ENCODE measurements around the gene NR2F1.
A peak's percentile ranks its signal among the peaks of the same experiment; 100 is the strongest.

NR2F1 gene

DNA sequence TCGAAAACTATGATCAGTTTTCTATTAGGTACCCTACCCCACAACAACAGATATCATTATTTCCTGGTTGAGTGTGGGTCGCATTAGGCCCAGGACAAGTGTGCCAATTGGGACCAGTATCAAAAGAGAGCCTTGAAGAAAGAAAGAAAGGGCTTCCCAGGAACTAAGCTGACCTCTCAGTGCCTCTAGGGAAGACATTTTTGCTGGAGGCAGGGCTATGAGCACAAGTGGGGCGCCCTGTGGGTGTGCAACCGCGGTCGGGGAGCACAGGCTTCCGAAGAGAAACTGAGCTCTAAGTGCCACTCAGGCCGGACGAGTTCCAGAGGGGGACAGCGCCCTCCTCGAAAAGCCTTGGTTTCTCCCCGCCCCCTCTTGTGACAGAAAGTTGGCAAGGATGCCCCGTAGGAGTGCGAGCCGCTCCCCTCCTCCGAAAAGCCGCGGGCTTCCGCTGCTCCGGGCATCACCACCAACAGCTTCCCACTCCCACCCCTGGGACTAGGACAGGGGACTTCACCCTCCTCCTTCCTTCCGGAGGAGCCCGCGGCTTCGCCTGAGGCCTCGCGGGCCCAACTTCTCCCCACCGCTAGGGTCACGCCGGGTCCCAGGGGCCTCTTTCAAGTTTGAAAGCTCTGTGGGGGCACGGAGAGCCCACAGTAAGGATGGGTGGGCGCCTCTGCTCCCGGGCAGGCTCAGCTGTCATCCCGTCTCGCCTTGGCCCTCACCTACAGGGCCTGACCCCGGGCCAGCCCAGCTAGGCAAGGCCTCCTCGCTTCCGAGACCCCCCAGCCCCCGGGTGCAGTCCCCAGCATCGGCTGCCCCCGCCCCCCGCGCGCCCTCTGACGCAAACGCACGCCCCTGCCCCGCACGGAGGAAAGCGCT lies 4.0 kb upstream of the NR2F1 start:
- Histone ChIP-seq H3K4me1 (ENCODE audit: control insufficient read depth in 2 of 2, insufficient read depth in 2 of 2, low read length in 2 of 2) (peaks cover 14 to 22% of the 10 kb centered on the region in 2 donors), H3K27me3 (ENCODE audit: control insufficient read depth in 2 of 2, insufficient read depth in 2 of 2, low read length in 2 of 2) (peaks cover 46 to 51% of the 10 kb centered on the region in 2 donors), H3K36me3 (ENCODE audit: control insufficient read depth in 2 of 2, insufficient read depth in 2 of 2, low read length in 2 of 2) (no peaks in the 10 kb centered on the region), H3K4me3 (ENCODE audit: low read length in 2 of 2) (peak overlapping the region; percentile 41 to 59), H3K9ac (ENCODE audit: low read depth in 1 of 2, low read length in 2 of 2) (peak overlapping the region in 1 of 2 donors; percentile 22), H3K27ac (ENCODE audit: low read depth in 2 of 2, low read length in 2 of 2) (peak overlapping the region; percentile 71 to 72), H3K9me3 (ENCODE audit: control insufficient read depth in 2 of 2, low read length in 2 of 2) (no peaks in the 10 kb centered on the region)

DNA sequence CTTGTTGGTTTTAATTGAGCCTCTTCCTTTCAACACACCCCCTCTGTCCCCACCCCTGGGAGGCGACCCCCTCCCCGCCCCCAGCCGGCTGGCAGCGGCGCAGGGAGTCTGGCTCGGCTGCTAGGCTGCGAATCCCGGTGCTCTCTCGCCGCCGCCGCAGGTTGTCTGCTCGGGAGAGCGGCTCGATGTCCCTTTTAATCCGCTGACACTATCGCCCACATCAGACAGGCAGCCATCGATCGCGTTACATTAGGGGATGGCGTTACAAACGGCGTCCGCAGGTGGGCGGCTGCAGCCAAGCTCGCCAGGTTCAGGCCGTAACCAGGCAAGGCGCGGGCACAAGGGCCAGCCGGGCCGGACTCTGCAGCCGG lies 3.3 kb upstream of the NR2F1 start:
- H3K4me1 ChIP-seq (ENCODE audit: control insufficient read depth in 2 of 2, insufficient read depth in 2 of 2, low read length in 2 of 2), result peaks cover 14 to 22% of the 10 kb centered on the region in 2 donors
- peak overlapping the region; percentile 71 to 72 for H3K27ac ChIP-seq (ENCODE audit: low read depth in 2 of 2, low read length in 2 of 2)
- peaks cover 46 to 50% of the 10 kb centered on the region in 2 donors for H3K27me3 ChIP-seq (ENCODE audit: control insufficient read depth in 2 of 2, insufficient read depth in 2 of 2, low read length in 2 of 2)
- H3K4me3 ChIP-seq (ENCODE audit: low read length in 2 of 2), result peak overlapping the region; percentile 69 to 74
- H3K9ac ChIP-seq (ENCODE audit: low read depth in 1 of 2, low read length in 2 of 2), result peak overlapping the region in 1 of 2 donors; percentile 72
- no peaks in the 10 kb centered on the region for H3K36me3 ChIP-seq (ENCODE audit: control insufficient read depth in 2 of 2, insufficient read depth in 2 of 2, low read length in 2 of 2)
- no peaks in the 10 kb centered on the region for H3K9me3 ChIP-seq (ENCODE audit: control insufficient read depth in 2 of 2, low read length in 2 of 2)

DNA sequence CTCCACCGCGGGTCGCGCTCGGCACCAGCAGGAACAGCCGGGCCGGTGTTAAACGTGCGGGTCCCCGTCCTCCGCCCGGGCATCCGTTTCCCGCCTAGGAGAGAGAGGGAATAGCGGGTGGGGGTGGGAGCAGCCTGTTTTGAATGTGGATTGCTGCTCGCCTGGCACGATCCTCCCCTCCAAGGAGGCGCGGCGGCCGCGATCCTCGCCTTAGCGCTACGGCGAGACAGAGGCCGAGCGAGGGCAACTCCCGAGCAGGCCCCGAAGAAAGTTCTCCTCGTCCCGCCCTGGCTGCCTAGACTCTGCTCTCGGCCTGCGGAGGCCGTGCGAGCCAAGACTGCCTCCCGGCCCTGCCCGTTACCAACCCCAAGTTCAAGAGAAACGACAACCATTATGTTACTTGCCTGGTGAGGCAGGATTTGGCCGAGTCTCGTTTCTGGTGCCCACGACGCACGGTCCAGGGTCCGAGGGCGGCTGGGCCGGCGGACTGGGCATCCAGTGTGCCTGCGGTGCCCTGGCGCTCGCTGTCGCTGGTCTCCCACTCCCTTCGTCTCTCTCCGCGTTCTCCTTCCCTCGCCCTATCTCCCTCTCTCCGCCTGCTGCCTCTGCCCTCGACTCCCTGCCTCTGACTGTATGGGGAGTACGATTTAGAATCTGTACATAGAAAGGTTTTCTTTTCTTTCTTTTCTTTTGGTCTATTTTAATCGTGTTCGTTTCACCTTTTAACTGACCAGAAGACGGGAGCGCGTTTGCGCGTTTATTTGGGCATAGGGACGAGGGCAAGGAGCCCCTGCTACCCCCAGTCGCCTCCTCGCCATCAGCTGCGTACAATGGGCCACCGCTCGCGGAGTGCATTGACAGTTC lies 2.7 kb upstream of the NR2F1 start:
- Histone ChIP-seq H3K9me3 (ENCODE audit: control insufficient read depth in 2 of 2, low read length in 2 of 2) (no peaks in the 10 kb centered on the region), H3K36me3 (ENCODE audit: control insufficient read depth in 2 of 2, insufficient read depth in 2 of 2, low read length in 2 of 2) (no peaks in the 10 kb centered on the region), H3K4me3 (ENCODE audit: low read length in 2 of 2) (peak overlapping the region; percentile 69 to 74), H3K4me1 (ENCODE audit: control insufficient read depth in 2 of 2, insufficient read depth in 2 of 2, low read length in 2 of 2) (peaks cover 14 to 22% of the 10 kb centered on the region in 2 donors), H3K27me3 (ENCODE audit: control insufficient read depth in 2 of 2, insufficient read depth in 2 of 2, low read length in 2 of 2) (peaks cover 46 to 50% of the 10 kb centered on the region in 2 donors), H3K27ac (ENCODE audit: low read depth in 2 of 2, low read length in 2 of 2) (peak overlapping the region; percentile 71 to 72), H3K9ac (ENCODE audit: low read depth in 1 of 2, low read length in 2 of 2) (peak overlapping the region; percentile 52 to 72)

DNA sequence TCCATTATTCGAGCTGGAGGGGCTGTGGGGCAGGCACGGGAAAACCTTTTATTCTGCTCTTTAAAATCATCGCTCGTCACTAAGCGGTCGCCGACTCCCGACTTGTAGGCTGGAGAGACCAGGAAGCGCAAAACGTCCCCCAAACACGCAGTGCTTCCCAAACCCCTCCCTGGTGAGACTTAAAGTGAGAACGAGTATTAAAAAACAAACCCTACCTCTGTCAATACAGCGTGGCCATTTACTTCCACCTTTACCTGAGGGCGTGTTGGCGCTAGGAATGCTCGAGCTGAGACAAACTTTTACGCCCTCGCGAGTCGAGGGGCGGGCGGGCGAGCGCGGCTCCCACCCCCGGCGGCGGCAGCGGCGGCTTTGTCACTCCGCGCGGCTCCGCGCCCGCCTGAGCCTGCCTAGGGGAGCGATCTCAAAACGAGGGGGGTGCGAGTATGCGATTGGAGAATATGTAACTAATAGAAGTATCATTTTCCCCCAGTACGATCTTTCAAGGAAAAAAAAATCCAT lies 2.0 kb upstream of the NR2F1 start, which contains the start of gene NR2F1-AS1:
Gene NR2F1-AS1, minus strand, starts transcription at position 293 of the 519 bp plus-strand sequence.
- Histone ChIP-seq H3K36me3 (ENCODE audit: control insufficient read depth in 2 of 2, insufficient read depth in 2 of 2, low read length in 2 of 2) (no peaks in the 10 kb centered on the region), H3K27me3 (ENCODE audit: control insufficient read depth in 2 of 2, insufficient read depth in 2 of 2, low read length in 2 of 2) (peaks cover 44 to 52% of the 10 kb centered on the region in 2 donors), H3K9me3 (ENCODE audit: control insufficient read depth in 2 of 2, low read length in 2 of 2) (no peaks in the 10 kb centered on the region), H3K4me3 (ENCODE audit: low read length in 2 of 2) (peak within 1 kb of the TSS; percentile 69 to 74), H3K4me1 (ENCODE audit: control insufficient read depth in 2 of 2, insufficient read depth in 2 of 2, low read length in 2 of 2) (peaks cover 14 to 22% of the 10 kb centered on the region in 2 donors), H3K27ac (ENCODE audit: low read depth in 2 of 2, low read length in 2 of 2) (peak within 1 kb of the TSS; percentile 71 to 72), H3K9ac (ENCODE audit: low read depth in 1 of 2, low read length in 2 of 2) (peak within 1 kb of the TSS; percentile 52 to 72)

DNA sequence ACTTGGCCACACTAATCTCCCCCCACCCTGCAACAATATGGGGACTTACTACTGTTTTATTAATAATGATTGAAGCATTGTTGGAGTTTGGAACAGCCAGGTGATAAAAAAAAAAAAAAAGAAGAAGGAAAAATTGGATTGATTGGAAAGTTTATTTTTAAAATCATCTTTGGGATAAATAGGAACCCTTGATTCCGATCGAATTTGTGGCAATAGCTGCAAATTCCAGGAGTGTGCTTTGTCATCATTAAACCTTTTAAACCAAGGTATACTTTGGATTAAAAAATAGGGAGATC lies 907 bp upstream of the NR2F1 start:
- H3K36me3 ChIP-seq (ENCODE audit: control insufficient read depth in 2 of 2, insufficient read depth in 2 of 2, low read length in 2 of 2), result no peaks in the 10 kb centered on the region
- H3K9ac ChIP-seq (ENCODE audit: low read depth in 1 of 2, low read length in 2 of 2), result no peak overlapping the region
- H3K27ac ChIP-seq (ENCODE audit: low read depth in 2 of 2, low read length in 2 of 2), result no peak overlapping the region
- H3K27me3 ChIP-seq (ENCODE audit: control insufficient read depth in 2 of 2, insufficient read depth in 2 of 2, low read length in 2 of 2), result peaks cover 46 to 55% of the 10 kb centered on the region in 2 donors
- no peaks in the 10 kb centered on the region for H3K9me3 ChIP-seq (ENCODE audit: control insufficient read depth in 2 of 2, low read length in 2 of 2)
- peaks cover 14 to 22% of the 10 kb centered on the region in 2 donors for H3K4me1 ChIP-seq (ENCODE audit: control insufficient read depth in 2 of 2, insufficient read depth in 2 of 2, low read length in 2 of 2)
- peak overlapping the region in 1 of 2 donors; percentile 14 for H3K4me3 ChIP-seq (ENCODE audit: low read length in 2 of 2)

DNA sequence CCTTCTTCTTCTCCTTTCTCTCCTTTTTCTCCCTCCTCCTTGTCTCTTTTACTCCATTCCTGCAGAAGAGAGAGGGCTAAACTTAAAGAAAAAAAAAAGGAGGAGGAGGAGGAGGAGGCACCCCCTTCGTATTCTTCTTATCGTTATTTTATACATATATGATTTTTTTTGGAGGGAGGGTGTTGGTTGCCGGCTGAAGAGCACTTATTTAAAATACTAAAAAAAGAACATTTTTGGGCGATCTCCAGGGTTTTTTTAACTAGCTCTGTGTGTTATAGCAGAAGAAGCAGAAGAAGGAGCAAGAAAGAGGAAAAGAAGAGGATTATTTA lies 381 bp downstream of the NR2F1 start:
- H3K36me3 ChIP-seq (ENCODE audit: control insufficient read depth in 2 of 2, insufficient read depth in 2 of 2, low read length in 2 of 2), result no peaks in the 10 kb centered on the region
- peak overlapping the region in 1 of 2 donors; percentile 16 for H3K27ac ChIP-seq (ENCODE audit: low read depth in 2 of 2, low read length in 2 of 2)
- H3K4me3 ChIP-seq (ENCODE audit: low read length in 2 of 2), result peak overlapping the region; percentile 61 to 64
- H3K4me1 ChIP-seq (ENCODE audit: control insufficient read depth in 2 of 2, insufficient read depth in 2 of 2, low read length in 2 of 2), result peaks cover 14 to 22% of the 10 kb centered on the region in 2 donors
- H3K9me3 ChIP-seq (ENCODE audit: control insufficient read depth in 2 of 2, low read length in 2 of 2), result no peaks in the 10 kb centered on the region
- H3K9ac ChIP-seq (ENCODE audit: low read depth in 1 of 2, low read length in 2 of 2), result peak overlapping the region; percentile 17 to 24
- peaks cover 43 to 53% of the 10 kb centered on the region in 2 donors for H3K27me3 ChIP-seq (ENCODE audit: control insufficient read depth in 2 of 2, insufficient read depth in 2 of 2, low read length in 2 of 2)

DNA sequence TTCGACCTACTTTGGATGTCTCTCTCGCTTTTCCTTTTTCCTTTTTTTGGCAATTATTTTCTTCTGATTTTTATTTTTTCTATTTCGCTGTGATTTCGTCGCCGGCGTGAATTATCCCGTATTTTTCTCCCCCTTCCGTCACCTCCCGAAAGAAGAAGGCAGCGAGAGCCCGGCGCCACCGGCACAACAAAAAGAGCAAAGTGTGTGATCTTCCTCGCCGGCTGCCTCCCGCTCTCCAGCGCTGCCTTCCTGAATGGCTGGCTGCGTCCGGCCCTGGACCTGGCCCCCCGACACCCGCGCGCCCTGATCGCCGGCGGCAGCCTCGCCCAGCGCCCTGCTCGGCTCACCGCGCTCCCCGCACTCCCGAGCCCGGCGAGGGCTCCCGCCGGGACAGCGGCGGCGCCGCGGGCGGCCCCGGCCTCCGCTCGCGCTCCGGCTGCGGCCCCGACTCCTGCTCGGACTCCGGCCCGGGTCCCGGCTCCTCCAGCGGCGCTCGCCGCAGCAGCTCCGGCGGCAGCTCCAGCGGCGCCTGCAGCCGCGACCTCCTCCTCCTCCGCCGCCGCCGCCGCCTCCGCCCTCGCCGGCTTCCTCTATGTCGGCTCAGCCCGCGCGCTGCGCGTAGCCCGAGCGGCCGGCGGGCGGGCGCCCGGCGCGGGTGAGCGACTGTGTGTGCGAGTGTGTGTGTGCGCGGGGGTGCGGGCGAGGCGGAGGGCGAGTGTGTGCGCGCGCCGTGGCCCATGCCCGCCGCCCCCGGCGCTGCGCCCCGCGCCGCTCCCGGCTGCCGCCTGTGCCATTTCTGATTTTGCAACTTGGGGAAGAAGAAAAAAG lies 960 bp downstream of the NR2F1 start:
- Histone ChIP-seq H3K9ac (ENCODE audit: low read depth in 1 of 2, low read length in 2 of 2) (peak overlapping the region in 1 of 2 donors; percentile 17), H3K4me1 (ENCODE audit: control insufficient read depth in 2 of 2, insufficient read depth in 2 of 2, low read length in 2 of 2) (peaks cover 14 to 22% of the 10 kb centered on the region in 2 donors), H3K27me3 (ENCODE audit: control insufficient read depth in 2 of 2, insufficient read depth in 2 of 2, low read length in 2 of 2) (peaks cover 41 to 47% of the 10 kb centered on the region in 2 donors), H3K4me3 (ENCODE audit: low read length in 2 of 2) (peak overlapping the region; percentile 61 to 64), H3K36me3 (ENCODE audit: control insufficient read depth in 2 of 2, insufficient read depth in 2 of 2, low read length in 2 of 2) (no peaks in the 10 kb centered on the region), H3K9me3 (ENCODE audit: control insufficient read depth in 2 of 2, low read length in 2 of 2) (no peaks in the 10 kb centered on the region), H3K27ac (ENCODE audit: low read depth in 2 of 2, low read length in 2 of 2) (no peak overlapping the region)

DNA sequence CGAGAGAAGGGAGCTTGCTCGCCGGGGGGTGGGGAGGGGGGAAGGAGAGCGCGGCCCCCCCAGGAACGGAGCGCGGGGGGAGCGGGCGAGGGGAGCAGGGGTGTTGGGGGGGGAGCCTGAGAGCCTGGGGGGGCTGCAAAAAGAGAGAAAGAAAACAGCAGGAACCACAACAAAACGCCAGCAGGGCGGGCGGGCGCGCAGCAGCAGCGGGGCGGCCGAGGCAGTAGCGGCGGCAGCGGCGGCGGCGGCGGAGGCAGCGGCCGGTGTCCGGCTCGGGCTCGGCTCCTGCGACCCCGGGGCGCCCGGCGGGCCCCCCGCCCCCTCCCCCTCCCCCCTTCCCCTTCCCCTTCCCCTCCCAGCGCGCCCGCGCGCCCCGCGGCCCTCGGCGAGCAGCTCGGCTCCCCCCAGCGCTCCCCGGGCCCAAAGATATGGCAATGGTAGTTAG lies 1.6 kb downstream of the NR2F1 start:
- Histone ChIP-seq H3K36me3 (ENCODE audit: control insufficient read depth in 2 of 2, insufficient read depth in 2 of 2, low read length in 2 of 2) (no peaks in the 10 kb centered on the region), H3K27ac (ENCODE audit: low read depth in 2 of 2, low read length in 2 of 2) (no peak overlapping the region), H3K9ac (ENCODE audit: low read depth in 1 of 2, low read length in 2 of 2) (no peak overlapping the region), H3K27me3 (ENCODE audit: control insufficient read depth in 2 of 2, insufficient read depth in 2 of 2, low read length in 2 of 2) (peaks cover 42 to 43% of the 10 kb centered on the region in 2 donors), H3K4me1 (ENCODE audit: control insufficient read depth in 2 of 2, insufficient read depth in 2 of 2, low read length in 2 of 2) (peaks cover 14 to 22% of the 10 kb centered on the region in 2 donors), H3K9me3 (ENCODE audit: control insufficient read depth in 2 of 2, low read length in 2 of 2) (no peaks in the 10 kb centered on the region), H3K4me3 (ENCODE audit: low read length in 2 of 2) (peak overlapping the region; percentile 44 to 61)

DNA sequence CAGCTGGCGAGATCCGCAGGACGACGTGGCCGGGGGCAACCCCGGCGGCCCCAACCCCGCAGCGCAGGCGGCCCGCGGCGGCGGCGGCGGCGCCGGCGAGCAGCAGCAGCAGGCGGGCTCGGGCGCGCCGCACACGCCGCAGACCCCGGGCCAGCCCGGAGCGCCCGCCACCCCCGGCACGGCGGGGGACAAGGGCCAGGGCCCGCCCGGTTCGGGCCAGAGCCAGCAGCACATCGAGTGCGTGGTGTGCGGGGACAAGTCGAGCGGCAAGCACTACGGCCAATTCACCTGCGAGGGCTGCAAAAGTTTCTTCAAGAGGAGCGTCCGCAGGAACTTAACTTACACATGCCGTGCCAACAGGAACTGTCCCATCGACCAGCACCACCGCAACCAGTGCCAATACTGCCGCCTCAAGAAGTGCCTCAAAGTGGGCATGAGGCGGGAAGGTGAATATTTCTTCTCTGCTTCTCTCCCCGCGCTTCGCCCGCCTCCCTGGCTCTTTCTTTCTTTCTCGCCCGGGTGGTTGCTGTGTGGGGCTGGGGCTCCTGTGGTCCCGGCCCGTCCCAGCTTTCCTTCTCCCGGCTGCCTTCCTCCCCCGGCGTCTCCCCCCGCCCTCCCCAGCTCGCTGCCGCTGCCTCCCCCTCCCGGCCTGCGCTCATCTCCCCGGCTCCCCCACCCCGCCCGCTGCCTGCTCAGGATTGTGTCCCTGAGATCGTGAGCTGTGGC lies 2.2 kb downstream of the NR2F1 start:
- H3K9me3 ChIP-seq (ENCODE audit: control insufficient read depth in 2 of 2, low read length in 2 of 2), result no peaks in the 10 kb centered on the region
- no peaks in the 10 kb centered on the region for H3K36me3 ChIP-seq (ENCODE audit: control insufficient read depth in 2 of 2, insufficient read depth in 2 of 2, low read length in 2 of 2)
- peak overlapping the region in 1 of 2 donors; percentile 51 for H3K9ac ChIP-seq (ENCODE audit: low read depth in 1 of 2, low read length in 2 of 2)
- H3K27me3 ChIP-seq (ENCODE audit: control insufficient read depth in 2 of 2, insufficient read depth in 2 of 2, low read length in 2 of 2), result peaks cover 40 to 41% of the 10 kb centered on the region in 2 donors
- peak overlapping the region; percentile 61 to 71 for H3K4me3 ChIP-seq (ENCODE audit: low read length in 2 of 2)
- peaks cover 14 to 18% of the 10 kb centered on the region in 2 donors for H3K4me1 ChIP-seq (ENCODE audit: control insufficient read depth in 2 of 2, insufficient read depth in 2 of 2, low read length in 2 of 2)
- no peak overlapping the region for H3K27ac ChIP-seq (ENCODE audit: low read depth in 2 of 2, low read length in 2 of 2)
